ENCODE measurements around the gene ST8SIA1. TPM values are rescaled to one million over a fixed set of nuclear protein-coding genes. Genes with fewer than 3 reads are reported as not detected.

The ST8SIA1 gene
- total RNA-seq, 1 experiment from 2014 or later: not detected

GRCh38 chr12:22282283-22282682, 52.2 kb downstream of the ST8SIA1 start:
- POLR2A ChIA-PET: no interaction called here
- no peaks in the 10 kb centered on the region for H3K36me3 ChIP-seq (ENCODE audit: control insufficient read depth in 1 of 2, insufficient read depth in 2 of 2, low read length in 2 of 2)
- H3K4me3 ChIP-seq (replicated peaks in 1 of 2; ENCODE audit: low read depth in 1 of 2, low read length in 2 of 2): no peak overlapping the region
- intact Hi-C loops (cut with micrococcal nuclease): no loop called here
- CTCF ChIA-PET: no interaction called here
- no peak overlapping the region for H2AFZ ChIP-seq (ENCODE audit: low read depth, low read length, poor library complexity, severe bottlenecking)
- no peak for ATAC-seq
- RAD21 ChIA-PET (ENCODE audit: low non-redundant PET in 1 of 2, low total read pairs in 2 of 2, uncharacterized antibody in 2 of 2, unreplicated experiment in 2 of 2): no interaction called here
- no TSS peak for BruUV-seq (replicated peaks)
- no peaks in the 10 kb centered on the region for H3K79me2 ChIP-seq (ENCODE audit: insufficient read depth, low read length)
- no peak overlapping the region for H3K27ac ChIP-seq (ENCODE audit: low read depth, low read length)
- H3K4me2 ChIP-seq (ENCODE audit: low read length): no peak overlapping the region
- H3K4me1 ChIP-seq (ENCODE audit: control insufficient read depth in 1 of 2, insufficient read depth in 2 of 2, low read length in 2 of 2): no peaks in the 10 kb centered on the region
- H3K27me3 ChIP-seq (ENCODE audit: insufficient read depth, low read length): no peaks in the 10 kb centered on the region; the same call in 1 of the 2 replicates
- no peaks in the 10 kb centered on the region for H4K20me1 ChIP-seq (ENCODE audit: insufficient read depth)
- DNase-seq (ENCODE audit: low read depth, low spot score): no peak
- no peak overlapping the region for H3K9ac ChIP-seq (ENCODE audit: low read length)
- no peaks in the 10 kb centered on the region for H3K9me3 ChIP-seq (ENCODE audit: control insufficient read depth in 1 of 2, insufficient read depth in 1 of 2, low read depth in 1 of 2, low read length in 2 of 2)
- no peaks in the 10 kb centered on the region for H3K9me2 ChIP-seq (ENCODE audit: insufficient read depth)
- TF ChIP-seq SP1 (IDR thresholded peaks at IDR 0.05; ENCODE audit: low read depth) (no peak), POLR2AphosphoS5 (IDR thresholded peaks at IDR 0.05; ENCODE audit: low read depth, low read length) (no peak), JUND (IDR thresholded peaks at IDR 0.05) (no peak), RAD21 (IDR thresholded peaks at IDR 0.05; ENCODE audit: low read depth) (no peak), SRF (IDR thresholded peaks at IDR 0.05; ENCODE audit: low read depth) (no peak), ATF3 (IDR thresholded peaks at IDR 0.05) (no peak), CBX3 (IDR thresholded peaks at IDR 0.05; ENCODE audit: low read depth) (no peak), ZFX (IDR thresholded peaks at IDR 0.05) (no peak), POLR2A (IDR thresholded peaks at IDR 0.05; ENCODE audit: borderline replicate concordance, extremely low read depth, insufficient read depth, insufficient read length) (no peak), CTCF (IDR thresholded peaks at IDR 0.05 in 2 of 3, conservative IDR thresholded peaks at IDR 0.05 in 1 of 3; ENCODE audit: borderline replicate concordance in 1 of 3, insufficient read depth in 1 of 3, low read depth in 2 of 3, low read length in 2 of 3) (no peak), ZNF274 (IDR thresholded peaks at IDR 0.05; ENCODE audit: low read depth, low read length) (no peak), ELF1 (IDR thresholded peaks at IDR 0.05; ENCODE audit: borderline replicate concordance, low read depth) (no peak), CEBPB (IDR thresholded peaks at IDR 0.05; ENCODE audit: low read depth) (no peak), ZBTB33 (IDR thresholded peaks at IDR 0.05; ENCODE audit: extremely low read depth, insufficient replicate concordance, low read length) (no peak), EZH2phosphoT487 (IDR thresholded peaks at IDR 0.05; ENCODE audit: borderline replicate concordance) (no peak), MAX (IDR thresholded peaks at IDR 0.05) (no peak), EZH2 (IDR thresholded peaks at IDR 0.05) (no peak), TCF7L2 (IDR thresholded peaks at IDR 0.05; ENCODE audit: borderline replicate concordance, extremely low read depth, insufficient read depth, insufficient read length) (no peak)
